ENCODE results near the gene HSD3B7. TPM values are rescaled to one million over a fixed set of nuclear protein-coding genes. Genes with fewer than 3 reads are reported as not detected.

Gene HSD3B7
- total RNA-seq, 2 donors from 2014 or later, result 4.1 to 4.8 TPM

- no peak overlapping the region for H3K9ac ChIP-seq (ENCODE audit: extremely low read depth, low read length, poor library complexity, severe bottlenecking)
- H3K36me3 ChIP-seq (ENCODE audit: control insufficient read depth, insufficient read depth, low read length), result peaks cover 6% of the 10 kb centered on the region
- no peak for TF ChIP-seq CTCF (conservative IDR thresholded peaks at IDR 0.05)
- H3K4me1 Mint-ChIP-seq, result peaks cover 6% of the 10 kb centered on the region
- no peaks in the 10 kb centered on the region for H3K9me3 ChIP-seq (ENCODE audit: control insufficient read depth, low read length)
- H3K27me3 Mint-ChIP-seq (ENCODE audit: insufficient read depth), result peaks cover 8% of the 10 kb centered on the region
- H3K27ac ChIP-seq (ENCODE audit: low read depth, low read length), result no peak overlapping the region
- H3K9me3 Mint-ChIP-seq, result no peaks in the 10 kb centered on the region
- no peaks in the 10 kb centered on the region for H3K4me1 ChIP-seq (ENCODE audit: control insufficient read depth, insufficient read depth, low read length)
- no peak overlapping the region for H3K4me3 ChIP-seq (ENCODE audit: low read length)
- peaks cover 8% of the 10 kb centered on the region for H3K36me3 Mint-ChIP-seq (ENCODE audit: low read depth)
- WGBS, 2 experiments (ENCODE audit: insufficient coverage in 1 of 2, insufficient read length in 1 of 2), result 78 to 81% methylated on average over 2 to 4 of the region's 4 CpGs
- H3K27ac Mint-ChIP-seq, result no peak overlapping the region
- peak overlapping the region; percentile 90 for H3K4me3 Mint-ChIP-seq
- no peaks in the 10 kb centered on the region for H3K27me3 ChIP-seq (ENCODE audit: control insufficient read depth, insufficient read depth, low read length, poor library complexity, severe bottlenecking)
- no peak for DNase-seq
Observed at GRCh38 chr16:31031276-31031675, 46.3 kb downstream of the HSD3B7 start.

GRCh38 chr16:31032736-31033708, 48.0 kb downstream of the HSD3B7 start, which contains the start of gene STX4:
Gene STX4, plus strand, starts transcription at chr16:31033558. Its CDS starts 248 bp downstream, at chr16:31033806.
- H3K9me3 ChIP-seq (ENCODE audit: control insufficient read depth, low read length), result no peaks in the 10 kb centered on the region
- H3K27ac ChIP-seq (ENCODE audit: low read depth, low read length), result peak within 1 kb of the TSS; percentile 37
- TF ChIP-seq CTCF (conservative IDR thresholded peaks at IDR 0.05), result peak; percentile 12
- Mint-ChIP-seq H3K27me3 (ENCODE audit: insufficient read depth) (peaks cover 8% of the 10 kb centered on the region), H3K36me3 (ENCODE audit: low read depth) (peaks cover 12% of the 10 kb centered on the region), H3K27ac (peak within 1 kb of the TSS; percentile 80), H3K4me3 (peak within 1 kb of the TSS; percentile 90), H3K9me3 (no peaks in the 10 kb centered on the region), H3K4me1 (peaks cover 6% of the 10 kb centered on the region)
- H3K27me3 ChIP-seq (ENCODE audit: control insufficient read depth, insufficient read depth, low read length, poor library complexity, severe bottlenecking), result no peaks in the 10 kb centered on the region
- WGBS, 2 experiments (ENCODE audit: insufficient coverage in 1 of 2, insufficient read length in 1 of 2), result 2 to 4% methylated on average over 20 to 75 of the region's 75 CpGs
- peaks cover 6% of the 10 kb centered on the region for H3K36me3 ChIP-seq (ENCODE audit: control insufficient read depth, insufficient read depth, low read length)
- H3K4me3 ChIP-seq (ENCODE audit: low read length), result peak within 1 kb of the TSS; percentile 98
- peak within 1 kb of the TSS; percentile 78 for H3K9ac ChIP-seq (ENCODE audit: extremely low read depth, low read length, poor library complexity, severe bottlenecking)
- peak; percentile 98 for DNase-seq
- no peaks in the 10 kb centered on the region for H3K4me1 ChIP-seq (ENCODE audit: control insufficient read depth, insufficient read depth, low read length)

- H3K9me3 ChIP-seq (ENCODE audit: control insufficient read depth, low read length), result no peaks in the 10 kb centered on the region
- DNase-seq, result peak; percentile 93
- no peak overlapping the region for H3K27ac ChIP-seq (ENCODE audit: low read depth, low read length)
- H3K9ac ChIP-seq (ENCODE audit: extremely low read depth, low read length, poor library complexity, severe bottlenecking), result peak overlapping the region; percentile 78
- TF ChIP-seq CTCF (conservative IDR thresholded peaks at IDR 0.05), result no peak
- peaks cover 6% of the 10 kb centered on the region for H3K36me3 ChIP-seq (ENCODE audit: control insufficient read depth, insufficient read depth, low read length)
- 0% methylated on average over 17 to 47 of the region's 47 CpGs for WGBS, 2 experiments (ENCODE audit: insufficient coverage in 1 of 2, insufficient read length in 1 of 2)
- peaks cover 18% of the 10 kb centered on the region for H3K36me3 Mint-ChIP-seq (ENCODE audit: low read depth)
- H3K9me3 Mint-ChIP-seq, result no peaks in the 10 kb centered on the region
- H3K4me3 ChIP-seq (ENCODE audit: low read length), result peak overlapping the region; percentile 98
- H3K4me3 Mint-ChIP-seq, result peak overlapping the region; percentile 90
- H3K27me3 ChIP-seq (ENCODE audit: control insufficient read depth, insufficient read depth, low read length, poor library complexity, severe bottlenecking), result no peaks in the 10 kb centered on the region
- peaks cover 6% of the 10 kb centered on the region for H3K4me1 Mint-ChIP-seq
- H3K27me3 Mint-ChIP-seq (ENCODE audit: insufficient read depth), result peaks cover 8% of the 10 kb centered on the region
- no peaks in the 10 kb centered on the region for H3K4me1 ChIP-seq (ENCODE audit: control insufficient read depth, insufficient read depth, low read length)
- H3K27ac Mint-ChIP-seq, result peak overlapping the region; percentile 80
Observed at GRCh38 chr16:31033709-31034492, 48.9 kb downstream of the HSD3B7 start.
